HG03064 (cell line): ENCODE measurements around the gene KLK11.

Source experiments
- ATAC-seq: cut with Tn5 transposase; IDR thresholded peaks from one replicate; pipeline ENCODE4 v1.9.1; 2021; ENCODE audit warnings: low read depth; ENCODE audit not compliant: unreplicated experiment

The KLK11 gene

DNA sequence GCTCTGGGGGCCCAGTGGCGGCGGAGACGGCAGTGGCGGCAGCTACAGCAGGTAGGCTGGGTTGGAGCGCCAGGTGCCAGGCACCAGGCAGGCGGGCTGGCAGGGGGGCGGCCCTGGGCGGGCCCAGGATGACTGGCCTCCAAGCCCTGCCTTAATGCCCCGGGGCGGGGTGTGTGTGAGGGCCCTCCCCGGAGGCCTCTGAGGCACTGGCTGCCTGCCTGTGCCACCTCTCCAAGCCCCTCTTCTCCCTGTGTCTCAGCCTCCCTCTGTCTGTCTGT, at the start of gene KLK11:
KLK11 (minus strand) TSS at position 63 of the 278 bp plus-strand sequence. CDS start 985 bp downstream, outside the sequence.
- ATAC-seq, result no peak

DNA sequence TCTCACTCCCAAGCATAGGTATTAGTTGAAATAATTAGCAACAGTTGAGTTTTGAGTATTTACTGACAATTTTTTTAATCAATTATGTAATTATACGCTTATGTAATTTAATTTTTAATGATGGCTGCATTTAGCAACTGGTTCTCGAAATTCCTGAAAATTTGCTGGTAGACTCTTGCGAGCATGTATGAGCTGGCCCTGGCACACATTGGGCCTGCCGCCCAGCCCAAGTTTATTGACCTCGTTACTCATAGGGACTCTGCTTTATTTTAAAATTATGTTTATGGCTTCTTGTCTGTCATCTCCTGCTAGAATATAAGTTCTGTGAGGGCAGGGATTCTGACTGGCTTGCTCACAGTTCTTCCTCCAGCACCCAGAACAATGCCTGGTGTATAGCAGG, 49.6 kb upstream of the KLK11 start:
- ATAC-seq, result no peak

- ATAC-seq, result no peak
These were observed 44.6 kb upstream of the KLK11 start for GRCh38 chr19:51071095-51071405.

GRCh38 chr19:51070334-51071094, 44.1 kb upstream of the KLK11 start:
- ATAC-seq, result no peak

- ATAC-seq, result no peak
These were observed 40.2 kb upstream of the KLK11 start for GRCh38 chr19:51066393-51067186.

GRCh38 chr19:51065221-51065960, 39.0 kb upstream of the KLK11 start:
- ATAC-seq, result no peak

GRCh38 chr19:51064534-51065220, 38.3 kb upstream of the KLK11 start, which contains the start of gene KLK13:
Gene KLK13 (minus strand): TSS chr19:51065092. CDS start chr19:51065067, 25 bp downstream.
- ATAC-seq, result no peak

DNA sequence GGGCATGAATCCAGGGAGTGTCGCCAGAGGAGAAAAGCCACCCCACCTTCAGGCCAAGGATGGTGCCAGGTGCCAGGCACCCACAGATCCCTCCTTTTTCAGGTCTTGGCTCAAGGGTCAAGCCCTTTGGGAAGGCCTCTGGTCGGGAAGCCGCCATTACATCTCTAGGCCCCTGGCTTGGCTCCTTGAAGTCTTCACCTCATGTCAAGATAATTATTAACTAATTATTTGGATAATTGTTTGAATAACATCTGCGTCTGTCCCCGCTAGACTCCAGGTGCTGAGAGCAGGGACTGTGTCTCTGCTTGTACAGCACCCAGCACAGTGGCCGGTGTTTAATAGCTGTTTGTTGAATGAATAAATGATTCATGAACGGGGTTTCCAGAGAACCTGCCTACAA, 37.2 kb upstream of the KLK11 start:
- ATAC-seq, result no peak

DNA sequence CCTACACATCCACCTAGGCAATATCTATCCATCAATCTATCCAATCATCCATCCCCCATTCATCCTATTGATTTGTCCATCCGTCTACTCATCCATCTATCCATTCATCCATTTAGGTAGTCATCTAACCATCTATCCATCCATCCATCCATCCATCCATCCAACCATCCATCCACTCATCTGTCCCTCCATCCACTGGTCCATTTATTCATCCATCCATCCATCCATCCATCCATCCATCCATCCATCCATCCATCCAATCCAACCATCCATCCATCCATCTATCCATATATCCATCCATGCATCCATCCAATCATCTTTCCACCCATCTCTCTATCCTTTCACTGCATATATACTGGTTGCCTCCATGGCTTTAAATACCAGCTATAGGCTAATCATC, 34.6 kb upstream of the KLK11 start:
- no peak for ATAC-seq

- no peak for ATAC-seq
These were observed 33.9 kb upstream of the KLK11 start for GRCh38 chr19:51060336-51060735.

DNA sequence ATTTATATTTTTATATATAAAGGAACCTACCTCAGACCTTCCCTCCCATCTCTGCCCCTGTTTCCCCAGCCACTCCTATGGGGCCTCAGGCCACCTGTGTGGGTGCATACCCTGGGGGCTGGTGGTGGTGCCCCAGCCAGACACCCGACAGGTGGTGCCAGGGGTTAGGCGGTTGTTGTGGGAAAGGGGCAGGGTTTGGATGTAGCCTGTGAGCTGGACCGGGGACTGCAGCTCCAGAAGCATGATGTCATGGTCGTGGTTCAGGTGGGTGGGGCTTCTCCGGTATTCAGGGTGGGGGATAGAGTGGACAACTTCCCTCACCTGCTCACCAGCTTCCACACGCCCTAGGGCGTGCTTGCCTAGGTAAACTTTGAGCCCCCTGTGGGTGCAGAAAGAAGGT, 33.3 kb upstream of the KLK11 start:
- no peak for ATAC-seq

GRCh38 chr19:51055866-51056265, 29.4 kb upstream of the KLK11 start:
- no peak for ATAC-seq

DNA sequence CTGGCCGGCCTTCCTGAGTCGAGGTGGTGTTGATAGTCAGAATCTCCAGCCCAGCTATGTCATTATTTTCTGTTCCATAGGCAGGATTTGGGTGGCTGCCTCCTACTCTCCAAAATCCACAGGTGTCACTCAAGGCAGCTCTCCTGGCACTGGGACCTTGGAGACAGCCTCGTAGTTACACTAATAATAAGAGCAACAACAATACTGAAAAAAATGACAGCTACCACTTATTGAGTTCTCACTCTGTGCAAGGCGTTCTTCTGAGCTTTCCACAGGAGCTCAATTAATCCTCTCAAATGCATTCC, 20.6 kb upstream of the KLK11 start:
- ATAC-seq, result no peak

DNA sequence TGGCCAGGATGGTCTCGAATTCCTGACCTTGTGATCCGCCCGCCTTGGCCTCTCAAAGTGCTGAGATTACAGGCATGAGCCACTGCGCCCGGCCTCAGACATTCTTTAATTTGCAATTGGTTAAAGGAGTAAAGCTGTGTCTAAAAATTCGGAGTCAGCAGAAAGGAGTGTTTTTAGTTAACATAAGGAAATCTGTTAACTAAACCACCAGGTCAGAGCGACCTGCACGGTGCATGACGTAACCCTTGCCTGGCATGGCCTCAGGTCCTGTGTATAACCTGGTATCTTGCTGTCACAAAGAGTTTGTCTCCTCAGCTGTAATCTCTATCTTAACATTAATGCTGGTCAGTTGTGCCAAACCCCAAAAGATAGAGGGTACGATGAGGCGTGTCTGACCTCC, 17.9 kb upstream of the KLK11 start:
- no peak for ATAC-seq

GRCh38 chr19:51043497-51043896, 17.1 kb upstream of the KLK11 start:
- no peak for ATAC-seq

DNA sequence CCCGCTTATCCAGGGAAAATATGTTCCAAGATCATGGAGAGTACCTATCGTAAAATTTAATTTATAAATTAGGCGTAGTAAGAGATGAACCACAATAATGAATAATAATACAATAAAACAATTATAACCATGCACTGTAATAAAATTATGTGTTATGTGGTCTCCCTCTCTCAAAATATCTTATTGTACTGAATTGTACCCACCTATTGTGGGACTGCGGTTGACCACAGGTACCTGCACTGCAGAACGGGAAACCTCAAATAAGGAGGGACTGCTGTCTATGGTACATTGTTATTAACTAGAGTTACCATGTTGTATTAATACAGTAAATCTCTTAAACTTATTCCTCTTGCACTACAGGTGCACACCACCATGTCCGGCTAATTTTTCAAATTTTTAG, 13.7 kb upstream of the KLK11 start:
- no peak for ATAC-seq

DNA sequence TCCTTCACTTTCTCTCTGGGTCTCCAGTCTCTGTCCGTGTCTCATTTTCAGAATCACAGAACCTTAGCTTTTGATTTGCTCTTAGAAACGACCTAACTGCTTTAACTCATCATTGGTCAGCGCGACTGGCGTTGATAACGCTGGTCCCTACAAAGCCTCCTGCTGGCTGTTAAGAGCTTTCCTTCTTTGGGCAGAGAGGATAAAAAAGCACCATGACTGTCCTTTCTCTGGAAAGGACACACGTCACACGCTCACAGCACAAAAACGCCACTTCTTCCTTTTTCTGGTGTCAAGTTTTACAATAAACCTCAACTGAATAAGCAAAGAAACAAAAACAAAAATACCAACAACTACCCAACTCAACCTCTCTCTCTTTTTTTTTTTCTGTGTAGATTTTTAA, 10.1 kb upstream of the KLK11 start:
- no peak for ATAC-seq

DNA sequence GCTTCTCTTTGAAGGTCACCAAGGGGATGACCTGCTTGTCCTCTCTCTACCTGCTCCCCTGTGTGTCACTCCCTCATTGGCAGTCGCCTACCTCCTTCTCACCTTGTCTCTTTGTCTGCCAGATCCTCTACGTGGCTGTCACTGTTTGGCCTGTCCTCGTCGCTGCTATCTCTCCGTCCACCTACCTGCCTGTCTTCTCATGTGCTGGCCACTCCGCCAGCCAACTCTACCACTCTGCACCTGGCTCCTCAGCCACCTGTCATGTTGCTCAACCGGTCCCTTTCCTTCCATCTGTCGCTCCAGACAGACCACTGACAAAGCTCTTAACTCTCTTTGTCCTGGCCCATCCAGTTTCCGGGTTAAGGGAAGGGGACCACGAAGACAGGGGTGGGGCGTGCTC, 8.3 kb upstream of the KLK11 start, which contains the start of gene KLK12:
KLK12 (minus strand) TSS at position 299 of the 400 bp plus-strand sequence. CDS start 381 bp downstream, outside the sequence.
- ATAC-seq, result no peak

DNA sequence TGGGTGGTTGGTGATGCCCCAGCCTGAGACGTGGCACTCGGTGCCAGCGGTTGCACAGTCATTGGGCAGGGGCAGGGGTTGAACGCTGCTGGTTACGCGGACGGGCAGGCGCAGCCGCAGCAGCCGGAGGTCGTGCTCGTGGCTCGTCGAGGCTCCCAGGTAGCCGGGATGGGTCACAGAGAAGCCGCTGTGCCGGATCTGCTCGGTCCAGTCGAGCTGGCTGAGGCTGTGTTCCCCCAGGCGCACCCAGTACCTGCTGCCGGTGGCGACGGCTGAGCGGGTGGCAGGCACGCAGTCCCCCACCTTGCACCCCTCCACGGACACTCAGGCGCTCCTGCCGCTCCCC, 5.4 kb upstream of the KLK11 start:
- no peak for ATAC-seq

- ATAC-seq, result no peak
These were observed 4.9 kb upstream of the KLK11 start for GRCh38 chr19:51031220-51031879.

DNA sequence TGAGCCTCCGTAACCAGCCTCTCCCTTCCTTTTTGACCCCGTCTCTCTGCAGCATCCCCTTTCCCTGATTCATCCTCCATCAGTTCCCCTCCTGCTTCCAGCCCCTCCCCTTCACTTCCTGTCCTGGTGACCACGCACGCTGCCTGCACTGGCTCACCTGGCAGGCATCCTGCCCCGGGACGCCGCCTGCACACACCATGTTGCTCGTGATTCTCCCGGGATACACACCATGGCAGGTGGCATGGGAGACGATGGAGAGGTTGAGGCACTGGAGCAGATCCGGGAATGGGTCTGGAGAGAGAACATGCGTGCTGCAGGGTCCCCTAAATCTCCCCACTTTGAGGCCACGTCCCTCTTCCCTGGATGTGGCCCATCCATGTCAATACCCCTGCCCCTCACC, 4.2 kb upstream of the KLK11 start:
- ATAC-seq, result no peak
